Measurements from ENCODE around the gene CXCL12.

The CXCL12 gene

GRCh38 chr10:44380829-44381600 lies 3.9 kb downstream of the CXCL12 start:
- no peak overlapping the region for H3K4me3 ChIP-seq (ENCODE audit: low read depth, low read length)
- no peak for DNase-seq (ENCODE audit: low read depth)
- no peak for TF ChIP-seq CTCF (IDR thresholded peaks at IDR 0.05; ENCODE audit: control insufficient read depth, extremely low read depth, insufficient read depth)

GRCh38 chr10:44379907-44380306 lies 5.0 kb downstream of the CXCL12 start:
- no peak for TF ChIP-seq CTCF (IDR thresholded peaks at IDR 0.05; ENCODE audit: control insufficient read depth, extremely low read depth, insufficient read depth)
- DNase-seq (ENCODE audit: low read depth), result no peak
- no peak overlapping the region for H3K4me3 ChIP-seq (ENCODE audit: low read depth, low read length)

- no peak overlapping the region for H3K4me3 ChIP-seq (ENCODE audit: low read depth, low read length)
- TF ChIP-seq CTCF (IDR thresholded peaks at IDR 0.05; ENCODE audit: control insufficient read depth, extremely low read depth, insufficient read depth), result no peak
- no peak for DNase-seq (ENCODE audit: low read depth)
Measured at GRCh38 chr10:44378626-44379025, 6.3 kb downstream of the CXCL12 start.

- no peak for TF ChIP-seq CTCF (IDR thresholded peaks at IDR 0.05; ENCODE audit: control insufficient read depth, extremely low read depth, insufficient read depth)
Measured at GRCh38 chr10:44377651-44378310, 7.1 kb downstream of the CXCL12 start.

GRCh38 chr10:44376472-44377099 lies 8.3 kb downstream of the CXCL12 start:
- DNase-seq (ENCODE audit: low read depth), result peak; percentile 43
- TF ChIP-seq CTCF (IDR thresholded peaks at IDR 0.05; ENCODE audit: control insufficient read depth, extremely low read depth, insufficient read depth), result no peak
- H3K4me3 ChIP-seq (ENCODE audit: low read depth, low read length), result no peak overlapping the region

More at GRCh38 chr10:44377651-44378310, 7.1 kb downstream of the CXCL12 start:
- no peak overlapping the region for H3K4me3 ChIP-seq (ENCODE audit: low read depth, low read length)
- no peak for DNase-seq (ENCODE audit: low read depth)

GRCh38 chr10:44374155-44374554 lies 10.7 kb downstream of the CXCL12 start:
- no peak overlapping the region for H3K4me3 ChIP-seq (ENCODE audit: low read depth, low read length)
- no peak for DNase-seq (ENCODE audit: low read depth)
- TF ChIP-seq CTCF (IDR thresholded peaks at IDR 0.05; ENCODE audit: control insufficient read depth, extremely low read depth, insufficient read depth), result no peak
